ENCODE data around the gene PXMP2.

PXMP2 gene

DNA sequence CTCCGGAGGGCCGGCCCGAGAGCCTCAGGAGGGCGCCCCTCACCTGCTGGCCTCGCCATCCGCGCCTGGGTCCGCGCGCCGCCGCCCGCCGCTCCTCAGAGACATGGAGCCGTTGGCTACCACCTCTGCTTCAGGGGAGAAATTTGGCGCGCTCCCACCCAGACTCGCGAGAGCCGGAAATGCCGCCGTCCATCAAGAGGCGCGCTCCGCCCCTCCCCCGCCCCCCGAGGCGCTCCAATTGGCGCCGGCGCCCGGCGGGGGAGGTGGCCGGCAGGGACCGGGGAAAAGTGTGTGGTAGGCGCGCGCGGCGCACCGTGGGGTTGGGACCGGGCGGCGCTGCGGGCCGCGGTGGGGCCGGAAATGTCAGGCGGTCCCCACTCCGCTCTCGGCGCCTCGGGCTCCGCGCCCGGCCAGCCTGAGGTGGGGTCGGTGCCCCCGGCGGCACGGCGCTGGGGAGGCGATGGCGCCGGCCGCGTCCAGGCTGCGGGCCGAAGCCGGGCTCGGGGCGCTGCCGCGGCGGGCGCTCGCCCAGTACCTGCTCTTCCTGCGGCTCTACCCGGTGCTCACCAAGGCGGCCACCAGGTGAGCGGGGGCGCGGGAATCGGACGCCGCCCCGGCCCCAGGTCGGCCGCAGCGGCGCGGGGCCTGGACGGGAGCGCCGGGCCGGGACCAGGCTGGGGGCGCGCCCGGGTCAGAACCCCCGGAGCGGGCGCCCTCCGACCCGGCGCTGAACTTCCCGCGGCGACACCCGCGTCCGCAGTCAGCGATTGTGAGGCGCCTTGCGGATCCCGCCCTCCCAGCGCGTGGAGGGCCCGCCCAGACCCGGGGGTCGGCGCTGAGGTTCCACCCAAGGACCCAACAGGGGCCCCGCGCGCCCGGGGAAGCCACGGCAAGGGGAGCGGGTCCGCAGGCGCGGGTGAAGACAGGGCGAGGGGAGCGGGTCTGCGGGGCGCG, at the start of gene PXMP2, which contains the start of gene POLE:
Gene PXMP2, plus strand, starts transcription at position 377 of the 954 bp plus-strand sequence. Its CDS starts 84 bp downstream, at position 461.
Gene POLE, minus strand, starts transcription at position 132 of the 954 bp plus-strand sequence. Its CDS starts 27 bp downstream, at position 105.
- peak; percentile 96 for DNase-seq (ENCODE audit: low read depth)
- TF ChIP-seq CTCF (conservative IDR thresholded peaks at IDR 0.05; ENCODE audit: low read depth, low read length) = no peak
- peak within 1 kb of the TSS; percentile 68 for H3K4me3 ChIP-seq (ENCODE audit: low read depth, low read length)

- TF ChIP-seq CTCF (conservative IDR thresholded peaks at IDR 0.05; ENCODE audit: low read depth, low read length) = no peak
- no peak for DNase-seq (ENCODE audit: low read depth)
- no peak overlapping the region for H3K4me3 ChIP-seq (ENCODE audit: low read depth, low read length)
These were observed 49.6 kb upstream of the PXMP2 start for GRCh38 chr12:132637811-132638210.

DNA sequence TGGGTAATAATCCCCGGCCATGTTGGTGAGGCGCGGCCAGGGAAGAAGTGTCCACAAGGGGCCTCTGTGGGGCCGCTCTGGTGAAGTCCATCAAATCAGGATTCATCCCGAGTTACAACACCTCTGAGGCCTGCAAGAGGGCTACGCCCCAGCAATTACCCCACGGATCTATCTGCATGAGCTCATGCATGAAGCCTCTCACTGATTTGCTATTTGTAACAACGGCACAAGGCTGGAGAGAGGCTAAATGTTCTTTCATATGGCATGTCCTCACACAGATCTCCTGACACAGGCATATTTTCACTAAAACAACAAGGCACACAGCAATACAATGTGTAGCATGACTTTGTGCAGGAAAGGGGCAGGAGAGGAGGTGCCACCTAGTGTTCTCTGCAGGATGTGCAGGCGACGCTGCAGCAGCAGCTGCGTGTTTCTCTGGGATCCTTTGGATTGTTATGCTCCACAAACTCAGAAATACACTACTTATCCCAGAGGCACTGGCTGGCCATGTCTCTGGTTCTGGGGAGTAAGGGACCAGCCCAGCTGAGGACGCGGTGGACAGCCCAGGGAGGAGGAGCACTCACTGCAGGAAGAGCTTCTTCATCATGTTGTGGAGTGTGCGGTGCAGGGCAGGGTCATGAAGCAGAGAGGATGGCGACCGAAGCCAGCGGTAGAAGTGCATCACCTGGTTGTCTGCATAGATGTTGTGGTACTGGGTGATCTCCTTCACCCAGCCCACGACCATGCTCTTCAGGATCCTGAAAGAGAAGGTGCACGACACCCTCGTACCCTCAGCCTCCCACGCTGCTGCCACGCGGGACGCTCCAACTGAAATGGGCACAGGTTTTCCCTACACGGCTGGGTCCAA, 48.6 kb upstream of the PXMP2 start:
- peak; percentile 81 for DNase-seq (ENCODE audit: low read depth)
- H3K4me3 ChIP-seq (ENCODE audit: low read depth, low read length) = no peak overlapping the region
- TF ChIP-seq CTCF (conservative IDR thresholded peaks at IDR 0.05; ENCODE audit: low read depth, low read length) = peak; percentile 94

GRCh38 chr12:132639956-132640520, 47.3 kb upstream of the PXMP2 start:
- no peak for DNase-seq (ENCODE audit: low read depth)
- no peak overlapping the region for H3K4me3 ChIP-seq (ENCODE audit: low read depth, low read length)
- no peak for TF ChIP-seq CTCF (conservative IDR thresholded peaks at IDR 0.05; ENCODE audit: low read depth, low read length)

DNA sequence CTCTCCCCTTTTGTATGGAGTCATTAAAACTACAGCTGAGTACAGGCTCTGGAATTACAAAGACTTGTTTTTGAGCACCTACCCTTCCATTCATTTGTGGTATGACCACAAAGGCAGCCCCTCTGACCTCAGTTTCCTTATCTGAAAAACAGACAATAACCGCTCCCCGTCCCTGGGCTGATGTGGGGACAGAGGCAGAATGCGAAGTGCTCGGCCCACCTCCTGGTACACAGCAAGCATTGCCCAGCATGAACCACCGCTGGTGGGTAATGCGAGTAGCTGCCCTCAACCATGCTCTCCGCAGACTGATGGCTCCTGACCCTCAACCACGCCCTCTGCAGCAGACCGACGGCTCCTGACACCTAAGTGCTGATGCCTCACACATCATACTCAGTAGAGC, 46.5 kb upstream of the PXMP2 start:
- TF ChIP-seq CTCF (conservative IDR thresholded peaks at IDR 0.05; ENCODE audit: low read depth, low read length) = no peak
- DNase-seq (ENCODE audit: low read depth) = no peak
- no peak overlapping the region for H3K4me3 ChIP-seq (ENCODE audit: low read depth, low read length)

- DNase-seq (ENCODE audit: low read depth) = no peak
- H3K4me3 ChIP-seq (ENCODE audit: low read depth, low read length) = no peak overlapping the region
- no peak for TF ChIP-seq CTCF (conservative IDR thresholded peaks at IDR 0.05; ENCODE audit: low read depth, low read length)
These were observed 45.4 kb upstream of the PXMP2 start for GRCh38 chr12:132641811-132642650.

Measured in choroid plexus epithelial cell (primary cell).